Cardiac fibroblast (primary cell): ENCODE results near the gene MTR.

Experiments used
- DNase-seq, 2 donors: peaks; one replicate each; pipeline versions ENCODE4 v3.0.0 to v3.0.0-alpha.2; 2010; ENCODE audit warnings: low read depth in 2 of 2
- H3K4me3 ChIP-seq, 2 donors: replicated peaks in 1 of 2; 1 replicate in 1 of 2; 2 replicates in 1 of 2; pipeline ENCODE4 v1.5.1; 2011; ENCODE audit warnings: low read depth in 2 of 2, low read length in 2 of 2, mild to moderate bottlenecking in 2 of 2, moderate library complexity in 1 of 2
- CTCF ChIP-seq: IDR thresholded peaks from one replicate; pipeline ENCODE4 v1.5.1; 2011; ENCODE audit warnings: low read depth, mild to moderate bottlenecking, low read length, inconsistent platforms

MTR gene

DNA sequence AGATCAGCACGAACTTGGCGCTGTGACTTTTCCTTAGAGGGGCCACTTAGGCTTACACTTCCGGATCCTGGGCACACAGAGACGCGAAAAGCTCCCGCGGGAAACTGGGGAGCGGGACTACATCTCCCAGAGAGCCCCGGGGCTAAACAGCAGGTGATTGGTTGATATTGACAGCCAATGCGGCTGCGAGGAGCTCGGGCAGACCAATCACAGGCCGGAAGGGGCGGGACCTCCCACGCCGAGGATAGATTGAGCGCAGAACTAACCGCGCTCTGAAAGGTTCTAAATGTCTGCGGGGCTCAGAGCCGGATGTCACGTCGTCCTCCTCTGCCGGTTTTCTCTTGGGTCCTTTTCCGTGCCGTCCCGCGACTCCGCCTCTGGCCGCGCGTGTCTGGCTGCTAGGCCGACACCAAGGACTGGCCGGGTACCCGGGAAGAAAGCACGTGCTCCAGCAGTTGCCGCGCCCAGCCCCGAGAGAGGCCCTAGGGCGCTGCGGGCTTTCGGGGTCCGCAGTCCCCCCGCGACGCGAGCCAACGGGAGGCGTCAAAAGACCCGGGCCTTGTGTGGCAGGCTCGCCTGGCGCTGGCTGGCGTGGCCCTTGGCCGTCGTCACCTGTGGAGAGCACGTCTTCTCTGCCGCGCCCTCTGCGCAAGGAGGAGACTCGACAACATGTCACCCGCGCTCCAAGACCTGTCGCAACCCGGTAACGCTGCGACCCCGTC, at the start of gene MTR:
Gene MTR, plus strand, starts transcription at position 258 of the 722 bp plus-strand sequence. Its CDS starts 412 bp downstream, at position 670.
- no peak for TF ChIP-seq CTCF
- peak; percentile 98 to 99 for DNase-seq
- peak within 1 kb of the TSS; percentile 91 to 92 for H3K4me3 ChIP-seq

GRCh38 chr1:236746785-236747184, 48.3 kb upstream of the MTR start:
- H3K4me3 ChIP-seq: no peak overlapping the region
- TF ChIP-seq CTCF: no peak
- DNase-seq: no peak

DNA sequence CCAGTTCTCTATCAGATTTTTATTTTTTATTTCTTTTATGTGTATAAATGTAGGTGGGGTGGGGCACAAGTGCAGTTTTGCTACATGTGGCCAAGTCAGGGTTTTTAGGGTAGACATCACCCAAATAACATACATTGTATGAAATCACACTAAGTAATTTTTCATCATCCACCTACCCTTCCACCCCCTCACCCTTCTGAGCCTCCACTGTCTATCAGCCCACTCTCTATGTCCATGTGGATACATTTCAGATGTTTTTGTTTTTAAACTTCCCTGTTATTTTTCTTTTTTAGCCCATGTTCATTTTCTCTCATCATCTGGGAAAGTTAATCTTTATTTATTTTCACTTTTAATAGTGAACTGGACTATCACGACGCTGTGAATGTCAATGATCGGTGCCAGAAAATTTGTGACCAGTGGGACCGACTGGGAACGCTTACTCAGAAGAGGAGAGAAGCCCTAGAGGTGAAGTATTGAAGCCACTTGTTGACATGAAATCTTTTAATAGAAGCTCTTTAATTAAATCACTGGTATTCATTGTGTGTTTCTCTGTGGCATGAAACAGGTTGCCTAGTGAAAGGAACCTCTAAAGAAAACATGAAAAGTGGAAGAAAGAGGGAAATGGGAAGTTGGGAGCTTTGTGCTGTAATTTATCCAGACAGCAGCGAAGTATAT, 47.6 kb upstream of the MTR start:
- no peak overlapping the region for H3K4me3 ChIP-seq
- DNase-seq: no peak
- TF ChIP-seq CTCF: no peak

DNA sequence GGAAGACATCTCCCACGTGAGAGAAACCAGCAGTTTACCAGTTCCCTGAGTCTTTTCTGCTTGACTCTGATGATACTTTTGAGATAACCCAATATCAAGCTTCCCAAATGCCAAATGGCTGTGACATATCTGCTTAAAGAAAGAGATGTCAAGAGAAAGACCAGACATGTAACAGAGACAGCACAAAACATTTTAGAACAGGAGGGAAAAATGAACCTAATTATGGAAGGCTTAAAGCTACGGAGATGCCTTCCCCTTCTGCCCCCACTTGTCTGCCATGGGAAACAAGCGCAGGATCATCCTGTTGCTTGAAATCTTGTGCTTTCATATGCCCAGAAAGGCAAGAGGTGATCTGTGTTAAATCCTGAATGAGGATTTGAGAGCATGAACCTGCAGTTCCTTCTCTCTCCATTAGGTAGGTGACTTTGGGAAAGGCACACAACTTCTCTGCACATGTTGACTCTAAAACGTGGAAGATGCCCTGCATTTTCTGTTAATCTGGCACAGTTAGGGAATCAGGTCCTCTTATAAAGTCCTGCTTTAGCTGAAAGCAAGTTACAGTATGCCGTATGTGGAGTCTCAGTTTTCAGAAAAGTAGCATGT, 46.7 kb upstream of the MTR start:
- no peak for DNase-seq
- TF ChIP-seq CTCF: peak; percentile 17
- H3K4me3 ChIP-seq: no peak overlapping the region

DNA sequence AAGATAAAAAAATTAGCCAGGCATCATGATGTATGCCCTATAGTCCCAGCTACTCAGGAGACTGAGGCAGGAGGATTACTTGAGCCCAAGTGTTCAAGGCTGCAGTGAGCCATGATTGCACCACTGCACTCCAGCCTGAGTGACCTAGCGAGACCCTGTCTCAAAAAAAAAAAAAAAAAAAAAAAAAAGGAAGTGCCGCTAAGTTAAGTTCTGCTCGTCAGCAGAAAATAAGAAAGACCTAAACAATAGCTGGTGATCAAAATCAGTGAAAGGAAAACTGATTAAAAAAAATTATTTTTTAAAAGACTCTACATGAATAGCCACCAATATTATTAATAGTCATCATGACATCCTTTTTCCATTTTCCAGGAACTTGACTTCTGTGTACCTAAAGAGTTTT, 44.2 kb upstream of the MTR start:
- DNase-seq: no peak
- TF ChIP-seq CTCF: no peak
- no peak overlapping the region for H3K4me3 ChIP-seq

GRCh38 chr1:236751385-236751784, 43.7 kb upstream of the MTR start:
- DNase-seq: no peak
- no peak overlapping the region for H3K4me3 ChIP-seq
- TF ChIP-seq CTCF: no peak
